Esophagus muscularis mucosa (tissue), 4 donors: ENCODE measurements around the gene CCDC17.

ENCODE experiments used
- CTCF ChIP-seq, 3 experiments: fragments of 200-600 bp in 2 of 3; fragments of 450-650 bp in 1 of 3; sonication (generic) in 2 of 3; IDR thresholded peaks; one replicate each; pipeline ENCODE4 v1.5.1; 2017 to 2019; ENCODE audit warnings: antibody characterized with exemption in 3 of 3, mild to moderate bottlenecking in 2 of 3, moderate library complexity in 1 of 3
- EP300 ChIP-seq: sonication (generic); formaldehyde crosslinking; IDR thresholded peaks from one replicate; pipeline ENCODE4 v1.6.1; 2017; ENCODE audit warnings: antibody characterized with exemption
- POLR2A ChIP-seq: fragments of 450-650 bp; IDR thresholded peaks from one replicate; pipeline ENCODE4 v1.6.1; 2017; ENCODE audit warnings: antibody characterized with exemption, moderate library complexity, mild to moderate bottlenecking, low read depth
- POLR2AphosphoS5 ChIP-seq, 2 donors: sonication (generic); formaldehyde crosslinking; IDR thresholded peaks; one replicate each; pipeline ENCODE4 v1.6.1; 2017; ENCODE audit warnings: antibody characterized with exemption in 2 of 2

- TF ChIP-seq CTCF (IDR thresholded peaks at IDR 0.05), result no peak
- no peak for TF ChIP-seq POLR2AphosphoS5 (IDR thresholded peaks at IDR 0.05)
- no peak for TF ChIP-seq EP300
- TF ChIP-seq POLR2A, result no peak
These were observed 50.5 kb downstream of the CCDC17 start for GRCh38 chr1:45573231-45573804.
